Neural progenitor cell (in vitro differentiated cells): Measurements from ENCODE around the gene DOCK3.

Experiments
- CTCF ChIP-seq: fragments of 200-600 bp; sonication (generic); IDR thresholded peaks from 2 replicates; pipeline ENCODE4 v1.5.1; 2017; ENCODE audit warnings: antibody characterized with exemption, mild to moderate bottlenecking
- EZH2phosphoT487 ChIP-seq: fragments of 200-600 bp; sonication (generic); IDR thresholded peaks from 2 replicates; pipeline ENCODE4 v1.6.1; 2017; ENCODE audit warnings: antibody characterized with exemption

DNA sequence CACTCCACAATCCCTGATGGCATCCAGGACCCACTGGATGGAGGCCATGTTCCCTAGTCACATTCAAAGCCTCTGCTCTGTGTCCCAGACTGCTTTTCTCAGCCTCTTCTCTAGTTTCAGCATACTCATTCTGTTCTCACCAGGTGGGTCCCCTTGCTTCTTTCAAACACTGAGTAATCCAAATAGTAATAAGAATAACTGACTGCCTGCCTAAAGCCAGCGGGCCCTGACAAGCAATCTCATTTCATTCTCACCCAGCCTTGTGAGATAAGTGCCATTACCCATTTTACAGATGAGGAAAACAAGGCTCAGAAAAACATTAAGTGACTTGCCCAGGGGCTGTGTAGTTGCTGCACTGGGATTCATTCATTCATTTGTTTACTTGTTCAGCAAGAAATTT lies 32.3 kb upstream of the DOCK3 start:
- TF ChIP-seq CTCF (no peak), EZH2phosphoT487 (no peak)
